Astrocyte of the spinal cord (primary cell): ENCODE measurements around the gene SMARCA2.

Experiments
- DNase-seq: peaks from one replicate; pipeline ENCODE4 v3.0.0; 2011; ENCODE audit warnings: low read depth, low spot score
- H3K4me3 ChIP-seq: 2 replicates; pipeline ENCODE4 v1.5.1; 2011; ENCODE audit warnings: low read depth, mild to moderate bottlenecking, low read length, moderate library complexity
- in situ Hi-C: cut with HindIII; loops from 2 replicates; pipeline ENCODE4 v1.10.0; 2017; ENCODE audit warnings: low sequenced_read_pairs
- TF ChIP-seq, protein P1 (sequence below): IDR thresholded peaks from 2 replicates; pipeline ENCODE4 v1.5.1; 2012; ENCODE audit warnings: low read depth, mild to moderate bottlenecking, low read length, inconsistent platforms

Gene SMARCA2

DNA sequence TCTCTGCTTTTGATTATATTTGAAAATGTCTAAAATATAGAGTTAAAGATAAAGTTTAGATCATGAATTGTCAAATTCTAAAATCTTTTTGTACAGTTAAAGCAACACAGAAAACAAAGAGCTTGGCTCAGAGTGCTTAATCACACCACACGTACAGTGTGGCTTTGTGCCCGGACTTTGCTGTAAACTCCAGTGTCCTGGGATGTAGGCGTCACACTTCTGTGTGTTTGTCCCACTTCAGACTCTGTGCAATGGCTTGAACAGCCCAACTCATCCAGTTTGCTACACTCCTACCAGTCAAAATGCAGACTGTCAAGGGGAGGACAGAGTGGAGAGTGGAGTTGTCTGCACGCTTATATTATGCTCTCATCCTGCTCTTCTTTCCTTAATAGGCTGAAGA lies 45.3 kb downstream of the SMARCA2 start:
- no peak for DNase-seq
- TF ChIP-seq, protein P1, sequence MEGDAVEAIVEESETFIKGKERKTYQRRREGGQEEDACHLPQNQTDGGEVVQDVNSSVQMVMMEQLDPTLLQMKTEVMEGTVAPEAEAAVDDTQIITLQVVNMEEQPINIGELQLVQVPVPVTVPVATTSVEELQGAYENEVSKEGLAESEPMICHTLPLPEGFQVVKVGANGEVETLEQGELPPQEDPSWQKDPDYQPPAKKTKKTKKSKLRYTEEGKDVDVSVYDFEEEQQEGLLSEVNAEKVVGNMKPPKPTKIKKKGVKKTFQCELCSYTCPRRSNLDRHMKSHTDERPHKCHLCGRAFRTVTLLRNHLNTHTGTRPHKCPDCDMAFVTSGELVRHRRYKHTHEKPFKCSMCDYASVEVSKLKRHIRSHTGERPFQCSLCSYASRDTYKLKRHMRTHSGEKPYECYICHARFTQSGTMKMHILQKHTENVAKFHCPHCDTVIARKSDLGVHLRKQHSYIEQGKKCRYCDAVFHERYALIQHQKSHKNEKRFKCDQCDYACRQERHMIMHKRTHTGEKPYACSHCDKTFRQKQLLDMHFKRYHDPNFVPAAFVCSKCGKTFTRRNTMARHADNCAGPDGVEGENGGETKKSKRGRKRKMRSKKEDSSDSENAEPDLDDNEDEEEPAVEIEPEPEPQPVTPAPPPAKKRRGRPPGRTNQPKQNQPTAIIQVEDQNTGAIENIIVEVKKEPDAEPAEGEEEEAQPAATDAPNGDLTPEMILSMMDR: no peak
- no peak overlapping the region for H3K4me3 ChIP-seq
- in situ Hi-C loops: no loop called here

DNA sequence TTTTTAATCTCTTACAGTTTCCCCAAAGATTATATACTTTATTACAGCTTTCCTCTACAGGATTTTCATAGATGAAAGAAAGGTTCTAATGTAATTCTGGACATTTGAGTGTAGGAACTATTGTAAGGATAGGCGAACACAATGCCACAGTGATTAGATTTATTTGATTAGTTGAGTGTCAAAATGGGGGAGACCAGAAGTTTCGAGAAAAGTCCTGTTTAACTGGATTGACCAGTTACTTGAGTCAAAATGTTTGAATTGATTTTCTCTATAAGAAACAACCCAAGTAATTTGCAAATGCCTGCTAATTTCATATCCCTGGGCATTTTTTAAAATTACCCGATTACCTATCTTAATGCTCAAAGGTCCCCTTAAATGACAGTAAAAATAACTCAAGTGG lies 50.6 kb downstream of the SMARCA2 start:
- in situ Hi-C loops: no loop called here
- no peak for DNase-seq
- TF ChIP-seq, protein P1: no peak
- H3K4me3 ChIP-seq: no peak overlapping the region

DNA sequence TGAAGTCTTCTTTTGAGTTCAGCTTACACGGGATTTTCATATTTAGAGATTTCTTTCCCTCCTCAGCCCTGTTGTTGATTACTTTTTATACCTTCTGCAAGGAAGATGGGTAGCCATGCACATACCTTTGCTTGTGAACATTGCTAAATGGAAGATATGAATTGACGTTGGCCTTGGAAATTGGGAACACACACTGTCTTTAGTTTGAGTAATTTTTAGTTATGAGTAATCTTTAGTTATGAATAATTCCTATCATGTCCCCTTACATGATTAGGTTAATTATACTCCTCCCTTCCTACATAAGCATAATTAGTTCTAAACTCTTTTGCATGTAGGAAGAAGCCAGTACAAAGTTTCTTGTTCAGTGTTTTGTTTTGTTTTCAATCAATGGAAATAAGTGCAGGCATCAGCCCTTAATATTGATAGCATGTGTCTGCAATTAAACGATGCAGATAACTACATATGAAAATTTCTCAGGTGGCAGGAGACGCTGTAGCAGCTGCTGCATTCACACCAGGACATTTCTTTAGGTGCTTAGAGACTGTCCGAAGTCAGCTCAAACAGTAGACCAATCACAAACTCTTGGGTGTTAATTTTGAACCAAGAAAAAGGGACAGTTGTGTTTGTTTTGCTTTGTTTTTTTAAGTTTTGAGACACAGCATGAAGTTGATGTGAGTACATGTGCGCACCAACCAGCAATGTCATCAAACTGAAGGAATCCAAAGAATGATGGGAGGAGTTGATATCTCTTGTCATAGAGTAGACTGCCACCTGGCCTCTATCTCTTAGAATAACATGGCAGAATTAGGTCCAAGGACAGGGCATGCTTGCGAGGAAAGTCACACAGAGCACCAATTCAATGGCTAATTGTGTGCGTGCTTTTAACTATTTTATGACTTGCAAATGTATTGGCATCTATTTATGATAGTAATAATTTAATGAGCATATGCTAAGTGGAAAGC lies 51.4 kb downstream of the SMARCA2 start:
- TF ChIP-seq, protein P1: peak; percentile 14
- peak; percentile 51 for DNase-seq
- in situ Hi-C loops: no loop called here
- no peak overlapping the region for H3K4me3 ChIP-seq

DNA sequence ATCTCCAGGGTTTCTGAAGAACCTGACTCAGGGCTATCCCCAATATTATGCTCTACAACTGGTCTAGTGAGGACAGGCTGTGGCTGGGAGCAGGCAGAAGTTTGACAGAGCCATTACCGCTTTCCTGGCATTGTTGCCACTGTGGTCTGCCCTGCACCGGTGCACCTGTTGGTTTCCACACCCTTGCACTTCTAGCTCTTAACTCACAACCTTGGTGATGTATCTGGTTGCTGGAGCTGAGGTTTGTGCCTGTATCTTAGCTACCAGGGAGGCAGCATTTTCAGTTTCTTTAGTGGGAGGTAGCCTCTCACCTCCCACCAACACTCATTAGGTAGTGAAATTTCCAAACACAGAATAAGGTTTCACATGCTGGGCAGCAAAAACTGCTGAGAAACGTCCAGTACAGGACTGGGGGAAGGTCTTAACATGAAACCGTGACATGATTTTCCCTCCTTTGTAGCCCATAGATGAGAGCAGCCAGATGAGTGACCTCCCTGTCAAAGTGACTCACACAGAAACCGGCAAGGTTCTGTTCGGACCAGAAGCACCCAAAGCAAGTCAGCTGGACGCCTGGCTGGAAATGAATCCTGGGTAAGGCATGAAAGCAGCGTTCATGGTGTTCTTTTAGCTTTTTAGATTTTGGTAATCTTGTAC lies 57.7 kb downstream of the SMARCA2 start:
- TF ChIP-seq, protein P1: no peak
- H3K4me3 ChIP-seq: no peak overlapping the region
- no peak for DNase-seq
- in situ Hi-C loops: no loop called here

DNA sequence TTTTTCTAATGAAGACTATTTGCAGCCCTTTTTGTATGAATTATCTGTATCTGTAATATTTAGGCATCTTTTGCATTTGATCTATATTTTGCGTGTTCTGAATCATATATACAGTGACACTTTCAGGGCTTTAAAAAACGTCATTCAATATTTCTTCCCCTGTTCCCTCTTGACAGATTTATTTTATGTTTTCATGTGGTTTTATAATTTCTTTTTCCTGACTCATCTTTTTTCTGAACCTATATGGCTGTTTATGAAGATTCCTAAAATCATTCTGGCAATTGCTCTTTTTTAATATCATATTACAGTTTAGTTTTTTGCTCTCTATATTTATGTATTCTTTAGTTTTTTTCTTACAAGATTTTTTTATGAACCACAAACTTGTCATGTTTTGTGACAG lies 67.6 kb downstream of the SMARCA2 start:
- TF ChIP-seq, protein P1: no peak
- no peak overlapping the region for H3K4me3 ChIP-seq

DNA sequence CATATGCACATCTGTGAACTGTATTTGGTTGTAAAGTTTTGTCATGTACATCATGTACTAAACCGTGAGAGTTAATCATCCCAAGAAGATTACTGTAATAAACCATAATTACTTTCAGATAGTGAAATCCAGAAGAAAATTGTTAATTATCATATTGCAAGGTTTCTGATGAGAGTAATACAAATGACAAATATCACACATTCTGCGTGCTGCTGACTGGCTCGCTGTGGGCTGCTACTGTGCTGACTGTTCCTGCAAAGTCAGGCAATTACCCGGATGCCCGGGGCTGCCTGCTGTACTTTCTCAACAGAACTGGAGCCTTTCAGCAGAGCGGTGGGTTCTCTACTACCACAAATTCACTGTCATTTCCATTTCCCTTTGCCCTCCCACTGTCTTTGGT lies 68.3 kb downstream of the SMARCA2 start:
- TF ChIP-seq, protein P1: no peak
- in situ Hi-C loops: no loop called here
- no peak for DNase-seq
- no peak overlapping the region for H3K4me3 ChIP-seq

More for the DNA sequence above, 67.6 kb downstream of the SMARCA2 start:
- in situ Hi-C loops: no loop called here
- DNase-seq: no peak
